Effector memory CD4-positive, alpha-beta T cell (primary cell): ENCODE results near the gene USP17L15.
"Not testable (repeated sequence)": the region's sequence is repeated elsewhere in the genome, so short reads cannot be mapped to it uniquely, and the experiment has no call there.

Source experiments
- DNase-seq, 3 donors: peaks; one replicate each; pipeline ENCODE4 v3.0.0-alpha.2; 2020
- H3K27ac ChIP-seq: 2 replicates; pipeline ENCODE4 v1.7.0; 2013; ENCODE audit warnings: mild to moderate bottlenecking, low read length, moderate library complexity; ENCODE audit not compliant: insufficient read depth, poor library complexity, severe bottlenecking
- H3K27me3 ChIP-seq: replicated peaks from 2 replicates; pipeline ENCODE4 v1.7.0; 2013; ENCODE audit warnings: mild to moderate bottlenecking, low read length; ENCODE audit not compliant: insufficient read depth, control insufficient read depth, poor library complexity, severe bottlenecking
- H3K36me3 ChIP-seq: 2 replicates; pipeline ENCODE4 v1.7.0; 2013; ENCODE audit warnings: mild to moderate bottlenecking, low read length, moderate library complexity; ENCODE audit not compliant: control insufficient read depth, insufficient read depth
- H3K4me1 ChIP-seq: 2 replicates; pipeline ENCODE4 v1.7.0; 2013; ENCODE audit warnings: low read length, mild to moderate bottlenecking; ENCODE audit not compliant: control insufficient read depth, insufficient read depth, poor library complexity, severe bottlenecking
- H3K4me3 ChIP-seq: 2 replicates; pipeline ENCODE4 v1.7.0; 2013; ENCODE audit warnings: low read length, low read depth, mild to moderate bottlenecking; ENCODE audit not compliant: insufficient read depth, poor library complexity, severe bottlenecking
- H3K9me3 ChIP-seq: 2 replicates; pipeline ENCODE4 v1.7.0; 2013; ENCODE audit warnings: mild to moderate bottlenecking, low read length, moderate library complexity; ENCODE audit not compliant: control insufficient read depth

The USP17L15 gene

DNA sequence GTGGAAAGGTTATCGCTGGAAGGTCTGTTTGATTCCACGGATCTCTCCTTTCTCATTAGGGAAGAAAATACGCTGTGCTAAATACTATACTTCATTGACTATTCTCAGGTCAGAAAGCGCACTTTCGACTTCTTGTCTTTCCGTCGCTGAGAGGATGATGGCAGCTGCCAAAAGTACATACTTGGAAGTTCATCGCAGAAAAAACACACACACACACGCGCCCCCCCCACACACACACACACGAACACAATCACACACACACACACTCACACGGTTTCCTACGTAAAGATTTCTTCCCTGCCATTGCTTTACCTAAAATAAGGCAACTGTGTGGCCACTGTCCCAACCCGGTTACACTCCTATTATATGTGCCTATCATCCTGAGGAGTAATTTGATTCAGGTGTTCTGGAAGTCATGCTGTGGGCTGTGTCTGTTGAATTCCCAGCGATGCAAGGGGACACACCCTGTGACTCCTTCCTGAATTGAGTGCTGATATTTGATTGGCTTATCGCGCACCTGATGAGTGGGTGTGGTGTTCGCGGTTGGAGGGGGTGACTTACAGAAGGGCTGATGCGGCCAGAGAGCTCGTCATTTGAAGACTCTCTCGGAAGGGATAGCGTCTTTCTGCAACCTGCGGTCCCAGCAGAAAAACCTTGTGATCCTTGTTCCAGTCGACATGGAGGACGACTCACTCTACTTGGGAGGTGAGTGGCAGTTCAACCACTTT is 13.9 kb downstream of the USP17L15 start, which contains the start of gene USP17L18:
Gene USP17L18 (plus strand): TSS at position 678 of the 728 bp plus-strand sequence. CDS start 0 bp downstream, at position 678.
- H3K27me3 ChIP-seq, H3K27ac ChIP-seq, H3K4me3 ChIP-seq, H3K36me3 ChIP-seq, H3K4me1 ChIP-seq, DNase-seq, H3K9me3 ChIP-seq: not testable (repeated sequence)

DNA sequence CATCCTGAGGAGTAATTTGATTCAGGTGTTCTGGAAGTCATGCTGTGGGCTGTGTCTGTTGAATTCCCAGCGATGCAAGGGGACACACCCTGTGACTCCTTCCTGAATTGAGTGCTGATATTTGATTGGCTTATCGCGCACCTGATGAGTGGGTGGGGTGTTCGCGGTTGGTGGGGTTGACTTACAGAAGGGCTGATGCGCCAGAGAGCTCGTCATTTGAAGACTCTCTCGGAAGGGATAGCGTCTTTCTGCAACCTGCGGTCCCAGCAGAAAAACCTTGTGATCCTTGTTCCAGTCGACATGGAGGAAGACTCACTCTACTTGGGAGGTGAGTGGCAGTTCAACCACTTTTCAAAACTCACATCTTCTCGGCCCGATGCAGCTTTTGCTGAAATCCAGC is 18.9 kb downstream of the USP17L15 start, which contains the start of gene USP17L19:
Gene USP17L19 (plus strand): TSS at position 301 of the 400 bp plus-strand sequence. CDS start 0 bp downstream, at position 301.
- not testable (repeated sequence) for H3K27me3 ChIP-seq, DNase-seq, H3K4me3 ChIP-seq, H3K9me3 ChIP-seq, H3K36me3 ChIP-seq, H3K27ac ChIP-seq, H3K4me1 ChIP-seq

GRCh38 chr4:9257824-9258223 is 23.6 kb downstream of the USP17L15 start, which contains the start of gene USP17L20:
USP17L20 (plus strand) TSS chr4:9258124; CDS start chr4:9258124, 0 bp downstream.
- H3K27ac ChIP-seq, H3K36me3 ChIP-seq, H3K4me3 ChIP-seq, DNase-seq, H3K4me1 ChIP-seq, H3K27me3 ChIP-seq, H3K9me3 ChIP-seq: not testable (repeated sequence)

- not testable (repeated sequence) for H3K36me3 ChIP-seq, H3K27me3 ChIP-seq, DNase-seq, H3K27ac ChIP-seq, H3K4me1 ChIP-seq, H3K4me3 ChIP-seq, H3K9me3 ChIP-seq
Observed at GRCh38 chr4:9262572-9262971, 28.4 kb downstream of the USP17L15 start, which contains the start of gene USP17L21. USP17L21 (plus strand) TSS chr4:9262872; CDS start chr4:9262872, 0 bp downstream.

DNA sequence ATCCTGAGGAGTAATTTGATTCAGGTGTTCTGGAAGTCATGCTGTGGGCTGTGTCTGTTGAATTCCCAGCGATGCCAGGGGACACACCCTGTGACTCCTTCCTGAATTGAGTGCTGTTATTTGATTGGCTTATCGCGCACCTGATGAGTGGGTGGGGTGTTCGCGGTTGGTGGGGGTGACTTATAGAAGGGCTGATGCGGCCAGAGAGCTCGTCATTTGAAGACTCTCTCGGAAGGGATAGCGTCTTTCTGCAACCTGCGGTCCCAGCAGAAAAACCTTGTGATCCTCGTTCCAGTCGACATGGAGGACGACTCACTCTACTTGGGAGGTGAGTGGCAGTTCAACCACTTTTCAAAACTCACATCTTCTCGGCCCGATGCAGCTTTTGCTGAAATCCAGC is 33.1 kb downstream of the USP17L15 start, which contains the start of gene USP17L22:
Gene USP17L22 (plus strand): TSS at position 301 of the 400 bp plus-strand sequence. CDS start 0 bp downstream, at position 301.
- H3K9me3 ChIP-seq, H3K27me3 ChIP-seq, H3K27ac ChIP-seq, H3K4me1 ChIP-seq, H3K36me3 ChIP-seq, H3K4me3 ChIP-seq, DNase-seq: not testable (repeated sequence)

DNA sequence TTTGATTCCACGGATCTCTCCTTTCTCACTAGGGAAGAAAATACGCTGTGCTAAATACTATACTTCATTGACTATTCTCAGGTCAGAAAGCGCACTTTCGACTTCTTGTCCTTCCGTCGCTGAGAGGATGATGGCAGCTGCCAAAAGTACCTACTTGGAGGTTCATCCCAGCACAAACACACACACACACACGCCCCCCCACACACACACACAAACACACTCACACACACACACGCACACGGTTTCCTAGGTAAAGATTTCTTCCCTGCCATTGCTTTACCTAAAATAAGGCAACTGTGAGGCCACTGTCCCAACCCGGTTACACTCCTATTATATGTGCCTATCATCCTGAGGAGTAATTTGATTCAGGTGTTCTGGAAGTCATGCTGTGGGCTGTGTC is 37.5 kb downstream of the USP17L15 start:
- peak in 2 of 3 donors; percentile 0 to 2 for DNase-seq
- not testable (repeated sequence) for H3K4me3 ChIP-seq, H3K36me3 ChIP-seq, H3K27me3 ChIP-seq, H3K27ac ChIP-seq, H3K9me3 ChIP-seq, H3K4me1 ChIP-seq
